Bladder microvascular endothelial cell (primary cell): ENCODE results near the gene POLE4. TPM values are rescaled to one million over a fixed set of nuclear protein-coding genes. Genes with fewer than 3 reads are reported as not detected.

Experiments
- total RNA-seq: library from RNA; depleted of rRNA; stranded (reverse); fragments of >200 nt; gene quantifications from 2 replicates; pipeline ENCODE4 v1.2.3, GENCODE V29; 2014

Gene POLE4, protein sequence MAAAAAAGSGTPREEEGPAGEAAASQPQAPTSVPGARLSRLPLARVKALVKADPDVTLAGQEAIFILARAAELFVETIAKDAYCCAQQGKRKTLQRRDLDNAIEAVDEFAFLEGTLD
- 21.0 and 22.0 TPM in 2 replicates for total RNA-seq

DNA sequence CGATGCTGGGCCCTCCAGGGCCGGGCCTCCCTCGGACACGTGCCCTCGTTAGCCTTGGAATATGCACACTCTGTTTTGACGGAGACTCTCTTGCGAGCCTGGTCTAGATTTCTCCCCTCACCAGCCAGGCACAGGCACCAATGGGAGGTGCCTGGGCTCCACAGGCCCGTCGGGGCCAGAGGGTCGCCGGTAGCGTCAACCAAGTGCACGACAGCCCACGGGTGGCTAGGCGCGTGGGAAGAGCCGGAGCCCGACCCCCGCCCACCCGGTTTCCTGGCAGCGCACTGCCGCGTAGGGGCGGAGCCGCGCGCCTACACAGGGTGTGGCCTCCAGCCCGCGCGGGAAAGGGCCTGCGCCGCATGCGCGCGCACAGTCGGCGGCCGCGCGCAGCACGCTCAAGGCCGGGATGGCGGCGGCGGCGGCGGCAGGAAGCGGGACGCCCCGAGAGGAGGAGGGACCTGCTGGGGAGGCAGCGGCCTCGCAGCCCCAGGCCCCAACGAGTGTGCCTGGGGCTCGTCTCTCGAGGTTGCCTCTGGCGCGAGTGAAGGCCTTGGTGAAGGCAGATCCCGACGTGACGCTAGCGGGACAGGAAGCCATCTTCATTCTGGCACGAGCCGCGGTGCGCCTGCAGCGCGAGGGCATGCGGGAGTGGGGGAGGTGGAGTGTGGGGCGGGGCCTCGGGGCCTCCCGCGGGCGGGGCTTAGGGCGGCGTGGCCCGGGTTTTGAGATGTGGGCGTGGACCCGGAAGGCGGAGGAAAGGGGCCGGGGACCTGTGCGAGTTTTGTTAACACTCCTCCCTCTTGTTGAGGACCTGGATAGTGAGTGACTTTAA, at the start of gene POLE4:
TSS of gene POLE4 (plus strand) at position 370 of the 832 bp plus-strand sequence. CDS start at position 407, 37 bp downstream.

Other genes with a start within 250 kb of the POLE4 start
- 3.2 and 9.0 TPM in 2 replicates for gene HK2, start 124.5 kb upstream of the POLE4 start, total RNA-seq
- not detected in 2 replicates for gene TACR1, start 240.9 kb downstream of the POLE4 start, total RNA-seq